ENCODE measurements around the gene APLP2.

DNA sequence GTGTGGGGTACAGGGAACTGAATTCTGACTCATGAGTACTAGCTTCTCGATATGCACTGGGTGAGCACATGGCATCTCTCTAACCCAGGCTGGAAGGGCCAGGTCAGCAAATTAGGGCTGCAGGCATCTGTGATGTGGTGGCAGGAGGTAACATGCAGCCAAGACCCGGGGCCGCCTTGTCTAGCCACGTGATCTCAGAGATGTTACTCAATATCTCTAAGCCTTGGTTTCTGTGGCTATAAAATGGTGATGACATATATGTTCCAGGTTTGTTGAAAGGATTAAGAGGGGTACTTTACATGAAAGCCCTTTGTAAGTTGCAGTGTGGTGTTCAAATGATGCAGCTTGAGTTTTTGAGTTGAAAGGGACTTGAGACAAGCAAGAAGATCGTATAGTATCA lies 93.0 kb downstream of the APLP2 start:
- TF ChIP-seq EZH2 (IDR thresholded peaks at IDR 0.05; ENCODE audit: low read depth), result no peak
- TF ChIP-seq, protein P1, sequence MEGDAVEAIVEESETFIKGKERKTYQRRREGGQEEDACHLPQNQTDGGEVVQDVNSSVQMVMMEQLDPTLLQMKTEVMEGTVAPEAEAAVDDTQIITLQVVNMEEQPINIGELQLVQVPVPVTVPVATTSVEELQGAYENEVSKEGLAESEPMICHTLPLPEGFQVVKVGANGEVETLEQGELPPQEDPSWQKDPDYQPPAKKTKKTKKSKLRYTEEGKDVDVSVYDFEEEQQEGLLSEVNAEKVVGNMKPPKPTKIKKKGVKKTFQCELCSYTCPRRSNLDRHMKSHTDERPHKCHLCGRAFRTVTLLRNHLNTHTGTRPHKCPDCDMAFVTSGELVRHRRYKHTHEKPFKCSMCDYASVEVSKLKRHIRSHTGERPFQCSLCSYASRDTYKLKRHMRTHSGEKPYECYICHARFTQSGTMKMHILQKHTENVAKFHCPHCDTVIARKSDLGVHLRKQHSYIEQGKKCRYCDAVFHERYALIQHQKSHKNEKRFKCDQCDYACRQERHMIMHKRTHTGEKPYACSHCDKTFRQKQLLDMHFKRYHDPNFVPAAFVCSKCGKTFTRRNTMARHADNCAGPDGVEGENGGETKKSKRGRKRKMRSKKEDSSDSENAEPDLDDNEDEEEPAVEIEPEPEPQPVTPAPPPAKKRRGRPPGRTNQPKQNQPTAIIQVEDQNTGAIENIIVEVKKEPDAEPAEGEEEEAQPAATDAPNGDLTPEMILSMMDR (conservative IDR thresholded peaks at IDR 0.05), result no peak

Data from PC-9 (cell line).